T-helper 22 cell (primary cell): Measurements from ENCODE around the gene PFKL.

Experiments used
- DNase-seq: peaks from one replicate; pipeline ENCODE4 v3.0.0-alpha.2; 2020; ENCODE audit warnings: low read depth

The PFKL gene

DNA sequence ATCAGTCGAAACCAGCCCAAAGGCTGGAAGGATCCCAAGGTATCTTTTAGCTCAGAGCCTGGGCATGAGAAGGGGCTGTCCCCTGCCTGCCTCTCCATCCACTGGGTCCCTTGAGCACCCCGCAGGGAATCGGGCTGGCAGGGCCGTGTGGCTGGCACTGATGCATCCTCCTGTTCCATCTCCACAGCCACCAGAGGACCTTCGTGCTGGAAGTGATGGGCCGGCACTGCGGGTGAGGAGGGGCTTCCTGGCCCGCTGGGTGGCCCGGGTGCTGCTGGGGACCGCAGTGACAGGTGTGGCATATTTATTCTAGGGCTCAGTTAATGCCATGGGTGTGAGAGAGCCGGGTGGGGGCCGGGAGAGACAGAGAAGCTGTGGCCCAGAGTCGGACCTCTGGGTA lies 13.6 kb downstream of the PFKL start:
- no peak for DNase-seq

DNA sequence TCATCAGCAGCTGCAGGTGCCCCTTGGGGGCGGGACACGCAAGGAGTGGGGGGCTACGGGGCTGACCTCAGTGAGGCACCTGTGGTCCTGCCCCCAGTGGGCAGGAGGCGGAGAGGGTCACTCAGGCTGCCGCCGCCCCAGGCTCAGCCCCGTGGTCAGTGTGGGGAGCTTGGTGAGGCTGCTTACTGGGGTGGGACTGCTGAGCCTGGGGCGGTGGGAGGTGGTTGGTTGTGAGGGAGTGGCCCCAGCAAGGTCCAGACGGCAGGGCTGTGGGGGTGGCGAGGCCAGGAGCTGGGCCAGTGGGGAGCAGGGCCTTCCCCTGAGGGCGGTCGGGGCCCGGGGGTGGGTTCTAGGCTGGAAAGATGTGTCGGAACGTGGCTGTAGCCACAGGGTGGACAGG lies 14.3 kb downstream of the PFKL start:
- no peak for DNase-seq

DNA sequence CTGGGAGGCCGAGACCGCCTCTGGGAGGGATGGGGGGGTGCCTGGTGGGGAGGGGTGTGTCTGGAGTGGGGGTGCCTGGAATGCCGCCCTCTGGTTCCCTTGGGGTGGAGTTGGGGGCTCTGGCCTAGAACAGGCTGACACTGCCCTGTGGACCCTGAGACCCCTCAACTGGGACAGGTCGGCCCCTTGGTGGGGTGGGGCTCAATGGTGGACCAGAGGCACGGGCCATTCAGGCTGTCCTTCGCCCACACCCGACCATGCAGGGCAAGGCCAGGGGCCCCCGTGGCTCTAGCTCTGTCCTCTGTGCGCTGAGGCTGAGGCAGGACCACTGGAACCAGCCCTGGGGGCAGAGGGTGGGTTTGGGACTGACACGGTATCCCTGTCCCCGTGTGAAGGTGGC lies 14.7 kb downstream of the PFKL start:
- no peak for DNase-seq

DNA sequence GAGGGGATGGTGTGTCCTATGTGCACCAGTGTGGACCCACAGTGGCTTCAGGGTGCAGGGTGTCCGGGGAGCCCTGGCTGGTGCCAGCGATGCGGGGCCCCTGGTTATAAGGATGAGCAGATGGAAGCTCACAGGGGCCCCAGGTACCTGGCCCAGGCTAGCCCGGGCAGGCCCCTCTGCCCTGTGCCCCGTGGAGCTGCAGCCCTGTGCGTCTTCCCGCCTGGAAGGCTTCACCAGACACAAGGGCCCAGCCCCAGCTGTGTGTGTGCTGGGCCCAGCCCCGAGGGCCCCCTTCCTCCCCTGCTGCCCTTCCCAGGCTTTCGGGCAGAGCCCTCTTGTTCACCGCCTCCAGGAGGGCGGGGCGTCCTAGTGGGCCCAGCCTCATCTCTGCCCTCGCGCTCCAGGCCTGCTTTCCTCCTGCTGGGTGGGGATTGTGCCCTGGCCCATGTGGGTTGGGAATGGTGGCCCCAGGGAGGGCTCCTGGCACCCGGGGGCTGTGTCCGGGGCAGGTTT lies 15.9 kb downstream of the PFKL start:
- no peak for DNase-seq

DNA sequence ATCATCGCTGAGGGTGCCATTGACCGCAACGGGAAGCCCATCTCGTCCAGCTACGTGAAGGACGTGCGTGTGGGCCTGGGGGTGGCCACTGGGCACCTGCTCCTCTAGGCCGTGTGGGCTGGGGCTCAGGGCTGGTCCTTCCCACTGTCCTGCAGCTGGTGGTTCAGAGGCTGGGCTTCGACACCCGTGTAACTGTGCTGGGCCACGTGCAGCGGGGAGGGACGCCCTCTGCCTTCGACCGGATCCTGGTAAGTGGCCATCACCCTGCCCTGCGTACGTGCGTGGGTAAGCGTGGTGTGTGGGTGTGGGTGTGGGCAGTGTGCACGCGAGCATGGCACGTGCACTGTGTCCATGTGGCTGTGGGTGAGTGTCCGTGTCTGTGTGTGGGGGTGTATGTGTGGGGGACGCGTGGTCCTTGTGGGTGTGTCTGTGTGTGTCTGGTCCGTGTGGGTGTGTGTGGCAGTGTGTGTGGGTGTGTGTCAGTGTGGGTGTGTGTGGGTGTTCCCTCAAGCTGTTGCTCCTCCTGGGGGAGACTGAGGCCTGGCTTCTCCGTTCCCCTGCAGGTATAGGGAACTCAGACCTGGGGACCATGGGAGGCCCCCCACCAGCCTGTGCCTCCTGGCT lies 16.5 kb downstream of the PFKL start:
- no peak for DNase-seq

DNA sequence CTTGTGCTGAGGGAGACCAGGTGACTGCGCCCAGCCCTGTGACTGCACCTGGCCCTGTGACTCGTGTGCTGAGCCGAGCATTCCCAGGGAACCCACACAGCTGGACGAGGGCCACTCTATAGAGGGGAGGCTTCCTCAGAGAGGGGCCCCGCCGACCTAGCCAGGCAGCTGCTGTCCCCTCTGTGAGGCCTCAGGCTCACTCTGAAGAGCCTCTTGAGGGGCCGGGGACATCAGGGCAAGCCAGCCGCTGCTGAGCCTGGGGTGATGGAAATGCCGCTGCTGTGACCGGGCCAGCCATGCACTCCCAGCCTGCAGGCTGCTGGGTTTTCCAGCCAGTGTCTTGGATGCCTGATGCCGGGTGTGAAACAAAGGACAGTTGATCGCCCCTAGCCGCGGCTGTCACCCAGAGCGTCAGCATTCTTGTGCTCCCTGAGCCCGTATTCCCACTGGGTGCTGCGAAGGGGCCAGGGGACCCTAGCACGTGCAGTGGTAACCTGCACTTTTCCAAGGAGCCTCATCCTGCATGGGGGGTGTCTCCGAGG lies 17.5 kb downstream of the PFKL start:
- DNase-seq, result no peak

DNA sequence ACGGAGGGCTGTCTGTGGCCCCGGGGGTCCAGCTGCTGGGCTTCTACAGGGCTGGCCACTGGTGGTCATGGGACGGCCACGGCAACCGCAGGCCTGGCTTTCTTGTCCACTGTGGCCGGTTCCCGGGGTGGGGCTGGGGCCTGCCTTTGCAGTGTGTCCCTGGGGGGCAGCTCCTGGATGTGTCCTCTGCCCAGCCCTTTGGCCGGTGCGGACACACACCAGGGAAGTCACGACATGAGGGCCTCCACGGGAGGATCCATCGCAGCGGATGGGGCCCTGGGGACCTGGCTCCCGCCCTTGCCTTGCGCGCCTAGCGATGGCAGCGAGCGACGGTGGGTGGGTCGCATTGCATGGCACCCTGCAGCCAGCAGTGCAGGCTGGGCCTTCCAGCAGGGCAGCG lies 18.0 kb downstream of the PFKL start:
- DNase-seq, result no peak

DNA sequence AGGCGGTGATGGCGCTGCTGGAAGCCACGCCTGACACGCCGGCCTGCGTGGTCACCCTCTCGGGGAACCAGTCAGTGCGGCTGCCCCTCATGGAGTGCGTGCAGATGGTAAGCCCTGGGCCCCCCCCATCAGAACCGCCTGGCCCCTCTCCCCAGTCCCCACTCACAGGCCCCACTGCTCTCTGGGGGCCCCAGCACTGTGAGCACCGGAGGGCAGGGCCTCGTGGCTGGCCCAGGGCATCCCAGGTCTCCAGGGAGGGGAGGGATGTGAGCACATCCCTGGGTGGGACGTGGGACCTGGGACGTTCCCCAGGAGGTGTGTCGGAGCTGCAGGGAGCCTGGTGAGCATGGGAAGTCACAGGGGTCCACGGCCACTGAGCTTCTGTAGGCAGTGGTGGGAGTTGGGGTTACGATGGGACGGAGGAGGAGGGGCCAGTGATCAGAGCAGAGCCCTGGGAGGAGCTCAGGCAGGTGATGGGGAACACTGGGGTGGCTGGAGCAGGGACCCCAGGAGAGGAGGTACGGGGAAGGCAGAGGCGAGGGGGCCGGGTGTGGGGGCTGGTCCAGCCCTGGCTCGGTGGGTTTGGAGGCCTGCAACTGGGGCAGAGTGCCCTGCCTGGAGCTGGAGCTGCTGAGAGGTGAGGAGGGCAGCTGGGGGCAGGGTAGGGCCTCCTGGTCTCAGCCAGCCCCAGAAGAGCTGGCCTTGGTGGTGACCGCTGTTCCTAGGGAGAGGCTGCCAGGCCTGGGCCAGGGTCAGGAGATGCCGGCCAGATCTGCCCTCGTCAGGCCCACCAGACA lies 18.8 kb downstream of the PFKL start:
- DNase-seq, result no peak

DNA sequence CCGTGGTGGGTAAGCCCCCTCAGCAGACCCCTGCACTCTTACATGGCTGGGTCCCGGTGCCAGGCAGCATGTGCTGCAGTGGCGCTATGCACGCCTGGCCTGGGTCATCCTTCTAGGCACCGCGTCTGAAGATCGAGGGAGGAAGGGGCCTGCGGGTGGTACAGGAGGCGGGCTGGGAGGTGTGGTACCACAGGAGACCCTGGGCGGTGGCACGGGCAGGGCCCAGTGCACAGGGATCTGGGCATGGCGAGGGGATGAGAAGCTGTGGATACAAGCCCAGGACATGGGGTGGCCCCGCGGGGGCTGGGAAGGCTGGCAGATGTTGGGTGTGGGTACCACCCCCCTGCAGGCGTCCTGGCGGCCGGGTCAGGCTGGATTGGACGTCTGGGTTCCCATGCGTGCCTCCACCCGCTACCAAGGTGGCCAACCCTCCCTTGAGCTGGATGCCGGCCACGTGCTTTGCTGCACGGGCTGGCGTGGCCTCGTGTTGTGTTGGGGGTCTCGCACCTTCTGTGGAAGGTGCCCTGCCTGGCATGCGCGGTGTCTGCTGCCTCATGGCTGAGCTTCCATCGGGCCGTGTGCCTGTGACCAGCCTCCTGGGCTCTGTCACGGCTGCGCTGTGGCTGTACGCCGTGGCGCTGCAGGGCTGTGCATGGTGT lies 19.7 kb downstream of the PFKL start:
- DNase-seq, result no peak

DNA sequence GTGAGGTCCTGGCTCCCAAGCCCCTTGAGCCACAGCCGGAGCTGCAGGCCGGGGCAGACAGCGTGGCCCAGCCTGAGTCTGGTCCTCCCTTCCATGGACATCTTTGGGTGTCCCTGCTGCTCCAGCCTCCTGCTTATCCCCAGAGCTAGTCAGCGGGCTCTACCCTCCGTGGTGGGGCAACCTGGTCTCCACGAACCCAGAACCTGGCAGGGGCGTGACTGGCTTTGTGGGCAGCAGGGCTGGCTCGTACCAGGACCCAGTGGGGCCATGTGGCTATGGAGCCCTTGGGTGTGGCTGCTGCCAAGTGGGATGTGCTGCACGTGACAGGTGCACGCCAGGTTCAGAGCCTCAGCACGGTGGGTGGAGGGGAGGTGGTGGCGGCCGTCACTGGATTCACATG lies 21.0 kb downstream of the PFKL start:
- no peak for DNase-seq

DNA sequence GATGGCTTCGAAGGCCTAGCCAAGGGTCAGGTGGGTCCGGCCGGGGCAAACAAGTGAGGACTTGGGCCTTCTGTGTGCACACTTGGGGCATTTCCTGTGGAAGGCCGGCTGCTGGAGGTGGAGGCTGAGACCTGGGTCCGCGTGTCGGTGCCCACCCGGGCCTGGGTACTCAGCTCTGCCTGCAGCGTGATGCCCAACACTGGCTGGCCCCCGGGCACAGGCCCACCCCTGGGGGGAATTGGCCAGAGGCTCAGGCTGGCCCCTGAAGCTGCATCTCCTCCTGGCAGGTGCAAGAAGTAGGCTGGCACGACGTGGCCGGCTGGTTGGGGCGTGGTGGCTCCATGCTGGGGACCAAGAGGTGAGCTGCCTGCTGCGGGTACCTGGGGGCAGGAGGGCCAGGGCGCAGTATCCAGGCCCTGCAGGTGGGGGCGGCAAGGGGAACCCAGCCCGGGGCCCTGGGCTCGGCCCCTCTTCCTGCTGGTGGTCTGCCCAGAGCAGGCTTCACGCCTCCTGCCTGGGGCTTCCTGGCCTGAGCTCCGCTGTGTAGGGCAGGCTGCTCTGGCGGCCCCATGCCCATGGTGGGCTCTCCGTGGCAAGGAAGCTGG lies 22.1 kb downstream of the PFKL start:
- DNase-seq, result no peak

DNA sequence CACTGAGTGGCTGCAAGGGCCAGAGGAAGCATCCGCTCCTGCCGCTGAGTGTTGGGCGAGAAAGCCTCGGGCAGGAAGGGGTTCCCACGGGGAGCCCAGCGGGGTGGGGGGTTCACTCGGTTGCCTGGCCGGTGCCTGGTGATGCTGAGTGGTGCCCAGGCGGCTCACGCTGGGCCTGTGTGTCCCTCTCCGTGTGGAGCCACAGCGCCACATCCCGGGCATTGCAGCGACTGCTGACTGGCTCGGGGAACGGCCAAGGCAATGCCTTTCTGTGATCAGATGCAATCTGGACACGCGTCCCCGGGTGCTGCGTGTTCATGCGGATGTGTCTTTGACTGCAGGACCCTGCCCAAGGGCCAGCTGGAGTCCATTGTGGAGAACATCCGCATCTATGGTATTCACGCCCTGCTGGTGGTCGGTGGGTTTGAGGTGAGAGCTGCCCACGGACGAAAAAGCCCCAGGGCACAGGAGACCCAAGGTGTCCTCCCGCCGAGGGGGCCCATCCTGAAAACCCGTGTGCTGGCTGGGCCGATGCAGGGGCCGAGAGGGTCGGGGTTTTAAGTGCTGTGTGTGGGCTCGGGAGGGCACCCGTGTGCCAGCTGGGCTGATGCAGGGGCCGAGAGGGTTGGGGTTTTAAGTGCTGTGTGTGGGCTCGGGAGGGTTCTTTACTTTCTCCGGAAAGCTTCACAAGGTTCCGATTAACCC lies 22.9 kb downstream of the PFKL start:
- DNase-seq, result no peak

DNA sequence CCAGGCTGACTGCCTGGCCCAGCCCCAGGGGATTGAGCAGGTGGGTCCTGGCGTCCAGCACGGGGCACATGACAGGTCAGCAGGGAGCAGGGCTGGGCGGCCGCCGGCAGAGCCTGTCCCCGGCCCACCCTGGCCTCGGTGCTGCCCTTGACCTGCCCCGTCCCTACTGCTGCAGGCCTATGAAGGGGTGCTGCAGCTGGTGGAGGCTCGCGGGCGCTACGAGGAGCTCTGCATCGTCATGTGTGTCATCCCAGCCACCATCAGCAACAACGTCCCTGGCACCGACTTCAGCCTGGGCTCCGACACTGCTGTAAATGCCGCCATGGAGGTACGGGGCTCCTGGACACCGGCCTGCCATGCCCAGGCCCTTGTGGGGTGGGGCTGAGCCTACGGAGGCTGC lies 23.7 kb downstream of the PFKL start:
- no peak for DNase-seq

DNA sequence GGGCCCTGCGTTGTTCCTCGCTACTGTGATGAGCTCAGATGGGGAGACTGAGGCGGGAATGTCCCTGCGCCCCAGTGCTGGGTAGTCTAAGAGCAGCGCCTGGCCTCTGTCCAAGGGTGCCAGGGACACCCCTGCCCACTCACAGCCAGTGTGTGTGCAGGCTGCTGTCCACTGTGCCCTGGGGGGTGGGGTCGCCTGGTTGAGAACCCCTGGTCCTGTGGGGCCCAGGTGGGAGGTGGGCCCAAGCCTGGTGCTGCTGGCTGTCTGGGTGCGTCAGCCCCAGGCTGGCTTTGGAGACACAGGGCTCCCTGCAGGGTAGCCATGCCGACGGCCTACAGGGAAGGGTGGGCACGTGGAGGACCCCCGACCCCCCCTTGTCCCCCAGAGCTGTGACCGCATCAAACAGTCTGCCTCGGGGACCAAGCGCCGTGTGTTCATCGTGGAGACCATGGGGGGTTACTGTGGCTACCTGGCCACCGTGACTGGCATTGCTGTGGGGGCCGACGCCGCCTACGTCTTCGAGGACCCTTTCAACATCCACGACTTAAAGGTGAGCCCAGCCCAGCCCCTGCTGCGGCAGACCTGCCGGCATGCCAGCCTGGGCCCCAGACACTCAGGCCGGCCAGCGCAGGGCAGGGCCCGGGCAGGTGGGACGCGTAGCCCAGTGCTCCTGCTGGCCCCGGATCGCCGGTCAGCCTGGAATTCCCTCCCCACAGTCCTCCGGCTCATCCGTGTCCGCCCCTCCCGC lies 24.4 kb downstream of the PFKL start:
- no peak for DNase-seq

DNA sequence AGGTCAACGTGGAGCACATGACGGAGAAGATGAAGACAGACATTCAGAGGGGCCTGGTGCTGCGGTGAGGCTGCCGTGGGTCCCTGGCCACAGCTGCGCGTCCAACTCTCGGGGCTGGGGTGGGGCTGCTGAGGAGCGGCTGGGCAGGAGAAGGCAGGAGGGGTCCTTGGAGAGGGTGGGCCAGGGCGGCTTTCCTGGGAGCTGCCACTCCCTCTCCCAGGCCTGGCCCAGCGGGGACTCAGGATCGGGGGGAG lies 24.9 kb downstream of the PFKL start:
- DNase-seq, result no peak

DNA sequence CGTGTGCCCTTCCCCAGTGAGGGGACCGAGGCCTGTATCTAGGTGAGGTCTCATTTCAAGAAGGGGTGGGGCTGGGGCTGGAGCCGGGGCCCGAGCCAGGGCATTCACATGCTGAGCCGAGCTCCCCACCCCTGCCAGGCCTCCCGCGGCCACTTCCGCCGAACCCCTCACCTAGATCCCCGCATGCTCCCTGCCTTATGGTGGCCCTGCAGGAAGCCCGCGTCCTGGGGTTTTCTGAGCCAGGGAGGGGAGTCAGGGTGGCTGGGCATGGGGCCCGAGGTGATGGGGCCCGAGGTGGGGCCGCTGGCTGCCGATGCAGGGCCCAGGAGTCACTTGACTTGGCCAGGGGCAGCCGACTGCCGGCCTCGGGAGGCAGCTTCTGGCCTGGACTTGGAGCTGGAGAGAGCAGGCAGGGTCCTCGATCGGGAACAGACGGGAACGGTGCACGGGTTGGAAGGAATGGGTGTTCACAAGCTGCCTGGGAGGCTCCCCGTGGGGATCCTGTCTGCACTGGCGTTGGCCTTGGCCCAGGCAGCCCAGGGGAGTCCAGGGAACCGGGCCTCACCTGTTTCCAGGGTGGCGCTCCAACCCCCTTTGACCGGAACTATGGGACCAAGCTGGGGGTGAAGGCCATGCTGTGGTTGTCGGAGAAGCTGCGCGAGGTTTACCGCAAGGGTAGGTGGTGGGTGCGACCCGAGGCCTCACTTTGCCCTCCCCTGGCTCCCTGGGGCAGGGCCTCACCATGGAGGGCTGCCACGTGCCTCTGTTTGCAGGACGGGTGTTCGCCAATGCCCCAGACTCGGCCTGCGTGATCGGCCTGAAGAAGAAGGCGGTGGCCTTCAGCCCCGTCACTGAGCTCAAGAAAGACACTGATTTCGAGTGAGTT lies 25.8 kb downstream of the PFKL start:
- DNase-seq, result no peak

DNA sequence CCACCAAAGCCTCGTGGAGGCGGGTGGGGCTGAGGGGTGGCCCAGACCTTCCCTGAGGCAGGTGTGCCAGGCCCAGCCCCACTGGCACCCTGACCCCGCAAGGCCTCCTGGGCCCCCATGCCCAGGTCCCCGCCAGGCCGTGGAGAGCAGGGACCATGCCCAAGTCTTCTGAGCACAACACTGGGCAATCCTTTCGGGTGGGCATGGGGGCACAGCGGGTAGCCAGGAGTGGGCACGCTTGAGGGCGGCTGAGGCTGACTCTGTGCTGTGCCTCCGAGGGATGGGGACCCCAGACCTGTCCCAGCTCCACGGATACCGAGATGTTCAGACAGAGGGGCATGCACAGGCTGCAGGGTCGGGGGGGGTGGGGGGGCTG lies 26.4 kb downstream of the PFKL start:
- no peak for DNase-seq

DNA sequence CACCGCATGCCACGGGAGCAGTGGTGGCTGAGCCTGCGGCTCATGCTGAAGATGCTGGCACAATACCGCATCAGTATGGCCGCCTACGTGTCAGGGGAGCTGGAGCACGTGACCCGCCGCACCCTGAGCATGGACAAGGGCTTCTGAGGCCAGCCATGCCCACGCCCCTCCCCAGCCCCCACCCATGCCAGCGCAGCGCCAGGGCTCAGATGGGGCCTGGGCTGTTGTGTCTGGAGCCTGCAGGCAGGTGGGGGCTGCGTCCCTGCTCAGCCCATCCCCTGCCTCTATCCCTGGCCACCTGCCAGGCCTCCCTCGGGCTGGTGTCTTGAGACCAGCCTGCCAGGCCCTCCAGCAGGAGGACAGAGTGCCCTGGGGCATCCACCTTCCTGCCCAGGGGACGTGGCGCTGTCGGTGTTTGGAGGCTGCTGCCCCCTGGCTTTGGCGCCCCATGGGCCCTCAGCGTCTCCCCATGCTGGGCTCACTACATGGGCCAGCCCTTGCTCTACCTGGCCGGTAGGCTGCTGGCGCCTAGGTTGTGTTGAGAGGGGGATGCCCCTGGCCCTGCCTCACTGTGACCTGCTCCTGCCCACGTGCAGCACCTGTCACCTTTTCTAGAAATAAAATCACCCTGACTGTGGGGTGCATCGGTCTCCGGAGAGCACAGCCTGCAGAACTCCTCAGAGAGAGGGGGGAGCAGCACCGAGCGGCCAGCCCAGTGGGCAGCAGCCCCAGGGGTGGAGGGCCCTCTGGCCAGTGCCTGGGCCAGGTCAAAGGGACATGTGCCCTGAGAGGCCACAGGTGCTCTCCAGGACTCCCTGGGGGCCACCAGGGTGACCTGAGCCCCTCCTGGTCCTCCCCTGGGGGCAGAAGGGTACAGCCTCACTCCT lies 27.1 kb downstream of the PFKL start:
- DNase-seq, result no peak

DNA sequence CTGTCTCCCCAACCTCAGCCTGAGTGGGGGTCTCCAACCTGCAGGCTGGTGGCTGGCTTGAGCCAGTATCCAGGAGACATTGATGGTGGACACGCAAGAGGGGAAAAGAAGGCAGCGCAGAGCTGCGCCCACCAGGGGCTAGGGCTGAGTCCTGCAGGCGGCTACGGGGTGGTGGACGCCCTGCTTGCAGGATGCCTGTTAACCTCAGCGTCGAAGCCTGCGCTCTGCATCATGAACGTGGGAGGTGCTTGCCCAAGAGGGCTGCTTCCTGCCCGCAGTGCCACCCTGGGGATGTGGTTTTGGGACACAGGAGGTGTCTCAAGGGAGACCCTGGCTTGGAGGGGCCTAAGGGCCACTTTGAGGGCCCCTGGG lies 27.7 kb downstream of the PFKL start:
- no peak for DNase-seq
